PC-9 (cell line): ENCODE data around the gene LYPLA2. TPM values are rescaled to one million over a fixed set of nuclear protein-coding genes. Genes with fewer than 3 reads are reported as not detected.

ENCODE experiments used
- BruUV-seq: library from RNA; stranded (reverse); fragments of 400-500 nt; replicated peaks from 2 replicates; lab custom pipeline; 2021; lab: Mats Ljungman, UMichigan
- CTCF ChIA-PET: fragments of 300-600 bp; sonication (Branson Sonifier 250); formaldehyde crosslinking; loops from one replicate; lab custom pipeline; 2022; ENCODE audit warnings: antibody characterized with exemption; lab: Charles Lee
- POLR2A ChIA-PET: fragments of 300-600 bp; sonication (Branson Sonifier 250); formaldehyde crosslinking; loops from one replicate; lab custom pipeline; 2022; ENCODE audit warnings: antibody characterized with exemption; ENCODE audit not compliant: unreplicated experiment; lab: Charles Lee
- DNase-seq, 2 experiments: peaks; one replicate each; pipeline versions ENCODE4 v3.0.0 to v3.0.0-alpha.2; 2015 to 2022; ENCODE audit warnings: mixed read lengths in 1 of 2
- H2AFZ ChIP-seq: fragments of 200-600 bp; sonication (generic); 2 replicates; pipeline ENCODE4 v1.8.1; 2017; ENCODE audit warnings: antibody characterized with exemption
- H3F3A ChIP-seq: fragments of 200-600 bp; sonication (generic); 2 replicates; pipeline ENCODE4 v1.8.1; 2017; ENCODE audit warnings: antibody characterized with exemption, mild to moderate bottlenecking, low read depth; ENCODE audit not compliant: insufficient read depth
- H3K27ac ChIP-seq: fragments of 200-600 bp; sonication (generic); 2 replicates; pipeline ENCODE4 v1.6.1; 2016; ENCODE audit warnings: mixed run types
- H3K27me3 ChIP-seq: fragments of 200-600 bp; sonication (generic); 2 replicates; pipeline ENCODE4 v1.6.1; 2016; ENCODE audit warnings: low read depth, mixed run types; ENCODE audit not compliant: insufficient read depth
- H3K36me3 ChIP-seq: fragments of 200-600 bp; sonication (generic); 2 replicates; pipeline ENCODE4 v1.6.1; 2016; ENCODE audit warnings: low read depth, mixed run types
- H3K4me1 ChIP-seq: fragments of 200-600 bp; sonication (generic); replicated peaks from 2 replicates; pipeline ENCODE4 v1.6.1; 2016; ENCODE audit warnings: mixed run types; ENCODE audit not compliant: insufficient read depth
- H3K4me2 ChIP-seq: fragments of 200-600 bp; sonication (generic); 2 replicates; pipeline ENCODE4 v1.6.1; 2017; ENCODE audit warnings: mixed run types
- H3K4me3 ChIP-seq: fragments of 200-600 bp; sonication (generic); 2 replicates; pipeline ENCODE4 v1.6.1; 2016; ENCODE audit warnings: mixed run types
- H3K79me2 ChIP-seq: fragments of 200-600 bp; sonication (generic); 2 replicates; pipeline ENCODE4 v1.6.1; 2017; ENCODE audit warnings: low read depth, mixed run types
- H3K9me2 ChIP-seq: fragments of 200-600 bp; sonication (generic); 2 replicates; pipeline ENCODE4 v1.8.1; 2017; ENCODE audit warnings: mild to moderate bottlenecking; ENCODE audit not compliant: insufficient read depth
- H3K9me3 ChIP-seq: fragments of 200-600 bp; sonication (generic); 2 replicates; pipeline ENCODE4 v1.8.1; 2016; ENCODE audit warnings: low read depth; ENCODE audit not compliant: insufficient read depth
- H4K20me1 ChIP-seq: fragments of 200-600 bp; sonication (generic); 2 replicates; pipeline ENCODE4 v1.8.1; 2017; ENCODE audit not compliant: insufficient read depth
- CTCF ChIP-seq: fragments of 200-600 bp; sonication (generic); conservative IDR thresholded peaks from 2 replicates; pipeline ENCODE4 v1.6.1; 2017; ENCODE audit warnings: mixed run types, antibody characterized with exemption, mild to moderate bottlenecking, moderate library complexity
- EZH2 ChIP-seq: fragments of 200-600 bp; sonication (generic); IDR thresholded peaks from 2 replicates; pipeline ENCODE4 v1.8.0; 2017; ENCODE audit warnings: antibody characterized with exemption, low read depth
- intact Hi-C: fragments of 100-400 bp; cut with micrococcal nuclease; formaldehyde crosslinking; loops from one replicate; pipeline ENCODE4 v1.10.0; 2022; ENCODE audit not compliant: unreplicated experiment
- total RNA-seq: library from RNA; stranded (reverse); gene quantifications from 2 replicates; pipeline ENCODE4 v1.2.3, GENCODE V29; 2021

Gene LYPLA2
- total RNA-seq, 1 experiment from 2014 or later = 90.1 TPM

GRCh38 chr1:23816906-23817305, 26.0 kb downstream of the LYPLA2 start:
- Histone ChIP-seq H3K9me2 (no peaks in the 10 kb centered on the region), H4K20me1 (no peaks in the 10 kb centered on the region), H3K27ac (no peak overlapping the region), H3K9me3 (no peaks in the 10 kb centered on the region), H3K79me2 (no peaks in the 10 kb centered on the region), H3K4me1 (no peaks in the 10 kb centered on the region), H3F3A (no peaks in the 10 kb centered on the region), H2AFZ (no peak overlapping the region), H3K36me3 (no peaks in the 10 kb centered on the region), H3K4me3 (no peak overlapping the region), H3K4me2 (no peak overlapping the region), H3K27me3 (no peaks in the 10 kb centered on the region)
- POLR2A ChIA-PET = no interaction called here
- no TSS peak for BruUV-seq
- CTCF ChIA-PET = no interaction called here
- intact Hi-C loops = no loop called here
- no peak for DNase-seq
- TF ChIP-seq EZH2 = no peak
- TF ChIP-seq CTCF = no peak

DNA sequence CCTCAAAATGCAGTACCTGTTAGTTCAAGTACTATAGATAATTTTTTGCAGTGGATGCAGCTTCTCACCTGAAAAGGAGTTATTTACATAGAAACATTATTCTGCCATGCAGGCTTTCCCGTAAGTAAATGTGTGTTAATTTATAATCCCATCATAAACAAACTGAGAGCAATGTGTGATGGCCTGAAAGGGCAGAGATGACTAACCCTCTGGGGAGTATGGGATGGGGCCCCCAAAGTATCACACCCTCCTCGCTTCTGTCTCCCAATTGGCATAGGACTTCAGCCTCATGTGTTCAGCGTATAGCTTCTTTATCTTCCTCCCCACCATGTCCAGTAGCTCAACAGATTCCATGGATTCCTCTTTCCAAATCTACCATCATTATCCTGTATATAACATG, 26.7 kb downstream of the LYPLA2 start:
- H2AFZ ChIP-seq = no peak overlapping the region
- H3K79me2 ChIP-seq = no peaks in the 10 kb centered on the region
- H3K9me3 ChIP-seq = no peaks in the 10 kb centered on the region
- no peak overlapping the region for H3K27ac ChIP-seq
- DNase-seq = no peak
- H3K27me3 ChIP-seq = no peaks in the 10 kb centered on the region
- intact Hi-C loops = no loop called here
- CTCF ChIA-PET = no interaction called here
- BruUV-seq = no TSS peak
- TF ChIP-seq EZH2 = no peak
- no peak for TF ChIP-seq CTCF
- H3K9me2 ChIP-seq = no peaks in the 10 kb centered on the region
- no peaks in the 10 kb centered on the region for H3K4me1 ChIP-seq
- no peaks in the 10 kb centered on the region for H4K20me1 ChIP-seq
- no peaks in the 10 kb centered on the region for H3K36me3 ChIP-seq
- no peak overlapping the region for H3K4me3 ChIP-seq
- H3F3A ChIP-seq = no peaks in the 10 kb centered on the region
- POLR2A ChIA-PET = no interaction called here
- no peak overlapping the region for H3K4me2 ChIP-seq

DNA sequence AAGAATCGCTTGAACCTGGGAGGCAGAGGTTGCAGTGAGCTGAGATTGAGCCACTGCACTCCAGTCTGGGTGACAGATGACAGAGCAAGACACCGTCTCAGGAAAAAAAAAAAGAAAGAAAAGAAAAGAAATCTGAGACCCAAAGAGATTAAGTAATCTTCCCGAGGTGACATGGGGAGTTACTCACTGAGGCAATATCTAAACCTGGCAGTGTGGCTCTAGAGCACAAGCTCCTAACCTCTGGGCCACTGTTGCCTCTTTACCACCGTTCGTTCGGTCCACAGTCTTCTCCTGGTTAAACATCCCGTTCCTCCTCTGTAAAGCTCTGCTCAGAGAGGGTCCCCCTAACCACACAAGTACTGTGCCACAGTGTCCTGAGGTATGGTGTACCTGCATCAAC, 32.8 kb downstream of the LYPLA2 start:
- no peaks in the 10 kb centered on the region for H3K9me3 ChIP-seq
- no peak overlapping the region for H3K4me2 ChIP-seq
- H3K4me3 ChIP-seq = no peak overlapping the region
- H3K79me2 ChIP-seq = peaks cover 8% of the 10 kb centered on the region
- POLR2A ChIA-PET = interaction anchor here (0.6 kb wide), 2 partner anchors 126 to 320 kb away, joined by 3 to 4 read pairs; no protein-coding TSS in a partner anchor
- 0 out of 2 replicates have a peak, but pooled peaks cover 7% of the 10 kb centered on the region for H3K4me1 ChIP-seq
- H4K20me1 ChIP-seq = no peaks in the 10 kb centered on the region
- no peak overlapping the region for H2AFZ ChIP-seq
- H3F3A ChIP-seq = no peaks in the 10 kb centered on the region
- CTCF ChIA-PET = interaction anchor here (0.6 kb wide), 1 partner anchor 50 kb away, joined by 17 read pairs; no protein-coding TSS in a partner anchor
- H3K9me2 ChIP-seq = no peaks in the 10 kb centered on the region
- H3K36me3 ChIP-seq = no peaks in the 10 kb centered on the region
- no TSS peak for BruUV-seq
- intact Hi-C loops = no loop called here
- no peaks in the 10 kb centered on the region for H3K27me3 ChIP-seq
- TF ChIP-seq EZH2 = no peak
- TF ChIP-seq CTCF = no peak
- no peak overlapping the region for H3K27ac ChIP-seq
- DNase-seq = no peak
